ENCODE data around the gene IL17A. TPM values are rescaled to one million over a fixed set of nuclear protein-coding genes. Genes with fewer than 3 reads are reported as not detected.
"Not testable (repeated sequence)": the region's sequence is repeated elsewhere in the genome, so short reads cannot be mapped to it uniquely, and the experiment has no call there.

The IL17A gene
- total RNA-seq, 1 experiment from 2014 or later = not detected

- no peaks in the 10 kb centered on the region for H4K20me1 ChIP-seq (ENCODE audit: insufficient read depth)
- intact Hi-C loops (cut with micrococcal nuclease; ENCODE audit: unreplicated experiment) = no loop called here
- TF ChIP-seq EZH2 (IDR thresholded peaks at IDR 0.05; ENCODE audit: low read depth) = no peak
- TF ChIP-seq CTCF (conservative IDR thresholded peaks at IDR 0.05) = no peak
- H3K27me3 ChIP-seq (ENCODE audit: insufficient read depth, low read depth) = peaks cover 31% of the 10 kb centered on the region
- H3K4me1 ChIP-seq (replicated peaks; ENCODE audit: insufficient read depth) = no peaks in the 10 kb centered on the region
- no peak overlapping the region for H3K27ac ChIP-seq
- no peaks in the 10 kb centered on the region for H3K79me2 ChIP-seq (ENCODE audit: low read depth)
- H3K9me2 ChIP-seq (ENCODE audit: insufficient read depth) = no peaks in the 10 kb centered on the region
- H2AFZ ChIP-seq = no peak overlapping the region
- H3K36me3 ChIP-seq (ENCODE audit: low read depth) = no peaks in the 10 kb centered on the region
- ChIA-PET CTCF (no interaction called here), POLR2A (ENCODE audit: unreplicated experiment) (no interaction called here)
- H3K4me2 ChIP-seq = no peak overlapping the region
- no peaks in the 10 kb centered on the region for H3K9me3 ChIP-seq (ENCODE audit: insufficient read depth, low read depth)
- DNase-seq = no peak
- H3K4me3 ChIP-seq = no peak overlapping the region
- no peaks in the 10 kb centered on the region for H3F3A ChIP-seq (ENCODE audit: insufficient read depth, low read depth)
- no TSS peak for BruUV-seq (replicated peaks)
These were observed 5.6 kb downstream of the IL17A start for GRCh38 chr6:52191824-52192223.

DNA sequence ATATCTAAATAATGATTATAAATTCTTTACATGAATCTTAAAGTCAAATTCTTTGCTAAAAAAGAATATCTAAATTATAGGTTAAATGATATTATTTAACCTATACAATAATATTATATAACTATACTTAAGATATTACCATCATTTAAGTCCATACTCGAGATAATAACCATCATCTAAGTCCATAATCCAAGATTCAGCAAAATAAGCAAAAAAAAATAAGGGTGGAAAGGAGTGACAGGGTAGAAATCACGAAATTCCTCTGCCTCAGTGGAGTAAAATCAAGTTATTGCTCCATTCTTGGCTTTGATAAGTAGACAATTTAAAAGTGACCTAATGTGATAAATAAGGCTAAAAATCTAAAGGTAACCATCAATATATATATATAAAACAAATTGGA lies 9.7 kb downstream of the IL17A start:
- no peak for DNase-seq
- H3K4me1 ChIP-seq (replicated peaks; ENCODE audit: insufficient read depth) = no peaks in the 10 kb centered on the region
- H2AFZ ChIP-seq = no peak overlapping the region
- POLR2A ChIA-PET (ENCODE audit: unreplicated experiment) = no interaction called here
- no peaks in the 10 kb centered on the region for H3K36me3 ChIP-seq (ENCODE audit: low read depth)
- H3K9me3 ChIP-seq (ENCODE audit: insufficient read depth, low read depth) = no peaks in the 10 kb centered on the region
- H3K27ac ChIP-seq = no peak overlapping the region
- CTCF ChIA-PET = interaction anchor here (0.6 kb wide), 1 partner anchor 212 kb away, joined by 14 read pairs; no protein-coding TSS in a partner anchor
- no peaks in the 10 kb centered on the region for H3K79me2 ChIP-seq (ENCODE audit: low read depth)
- H3K4me2 ChIP-seq = no peak overlapping the region
- no peak for TF ChIP-seq EZH2 (IDR thresholded peaks at IDR 0.05; ENCODE audit: low read depth)
- TF ChIP-seq CTCF (conservative IDR thresholded peaks at IDR 0.05) = no peak
- no peak overlapping the region for H3K4me3 ChIP-seq
- peaks cover 3% of the 10 kb centered on the region; the same call in 1 of the 2 replicates for H3K27me3 ChIP-seq (ENCODE audit: insufficient read depth, low read depth)
- no TSS peak for BruUV-seq (replicated peaks)
- no peaks in the 10 kb centered on the region for H3K9me2 ChIP-seq (ENCODE audit: insufficient read depth)
- intact Hi-C loops (cut with micrococcal nuclease; ENCODE audit: unreplicated experiment) = no loop called here
- no peaks in the 10 kb centered on the region for H3F3A ChIP-seq (ENCODE audit: insufficient read depth, low read depth)
- H4K20me1 ChIP-seq (ENCODE audit: insufficient read depth) = no peaks in the 10 kb centered on the region

DNA sequence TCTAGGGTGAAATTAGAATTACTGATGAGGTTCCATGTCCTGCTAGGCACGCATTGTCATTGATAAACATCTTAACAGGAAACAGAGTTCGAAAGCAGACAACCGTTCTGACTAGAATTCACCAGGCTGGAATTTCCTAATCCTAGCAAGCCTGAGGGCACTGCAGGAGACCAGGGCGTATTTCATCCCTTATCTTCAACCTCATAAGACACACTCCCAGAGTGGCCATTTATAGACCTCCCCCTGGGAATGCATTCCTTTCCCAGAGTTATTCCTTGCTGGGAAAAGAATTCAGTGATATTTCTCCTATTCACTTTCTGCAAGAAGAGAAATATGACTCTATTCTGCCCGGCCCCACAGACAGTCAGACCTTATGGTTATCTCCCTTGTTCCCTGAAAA lies 13.9 kb downstream of the IL17A start:
- intact Hi-C loops (cut with micrococcal nuclease; ENCODE audit: unreplicated experiment); DNase-seq; H4K20me1 ChIP-seq (ENCODE audit: insufficient read depth); POLR2A ChIA-PET (ENCODE audit: unreplicated experiment); H3K9me3 ChIP-seq (ENCODE audit: insufficient read depth, low read depth); CTCF ChIA-PET; H3K36me3 ChIP-seq (ENCODE audit: low read depth); H3K4me3 ChIP-seq; H3K4me2 ChIP-seq; H3K4me1 ChIP-seq (replicated peaks; ENCODE audit: insufficient read depth); H3K79me2 ChIP-seq (ENCODE audit: low read depth); H3K9me2 ChIP-seq (ENCODE audit: insufficient read depth); H2AFZ ChIP-seq; H3F3A ChIP-seq (ENCODE audit: insufficient read depth, low read depth); H3K27ac ChIP-seq; BruUV-seq (replicated peaks): not testable (repeated sequence)
- peaks cover 23% of the 10 kb centered on the region for H3K27me3 ChIP-seq (ENCODE audit: insufficient read depth, low read depth)

DNA sequence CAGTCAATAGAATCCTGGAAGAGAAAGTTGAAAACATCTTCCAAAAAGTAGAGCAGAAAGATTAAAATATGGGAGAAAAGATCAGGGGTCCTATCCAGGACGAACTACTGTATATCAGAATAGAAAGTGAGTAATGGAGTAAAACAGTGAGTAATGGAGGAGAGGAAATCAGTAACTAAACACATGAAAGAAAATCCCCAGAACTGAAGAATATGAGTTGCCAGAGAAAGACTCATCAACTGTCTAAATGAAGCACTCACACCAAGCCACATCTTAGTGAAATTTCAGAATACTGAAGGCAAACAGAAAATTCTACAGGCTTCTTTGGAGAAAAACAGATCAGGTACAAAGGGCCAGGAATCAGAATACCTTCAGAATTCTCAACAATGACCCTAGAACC lies 14.9 kb downstream of the IL17A start:
- Histone ChIP-seq H3K4me1 (replicated peaks; ENCODE audit: insufficient read depth) (no peaks in the 10 kb centered on the region), H3K36me3 (ENCODE audit: low read depth) (no peaks in the 10 kb centered on the region), H3K9me3 (ENCODE audit: insufficient read depth, low read depth) (no peaks in the 10 kb centered on the region; the same call in 1 of the 2 replicates), H3K4me3 (no peak overlapping the region), H3K4me2 (no peak overlapping the region), H3K79me2 (ENCODE audit: low read depth) (no peaks in the 10 kb centered on the region), H3K27me3 (ENCODE audit: insufficient read depth, low read depth) (peaks cover 23% of the 10 kb centered on the region), H3F3A (ENCODE audit: insufficient read depth, low read depth) (no peaks in the 10 kb centered on the region), H2AFZ (no peak overlapping the region), H4K20me1 (ENCODE audit: insufficient read depth) (no peaks in the 10 kb centered on the region), H3K27ac (no peak overlapping the region), H3K9me2 (ENCODE audit: insufficient read depth) (no peaks in the 10 kb centered on the region)
- no peak for TF ChIP-seq EZH2 (IDR thresholded peaks at IDR 0.05; ENCODE audit: low read depth)
- no peak for TF ChIP-seq CTCF (conservative IDR thresholded peaks at IDR 0.05)
- ChIA-PET POLR2A (ENCODE audit: unreplicated experiment) (no interaction called here), CTCF (no interaction called here)
- intact Hi-C loops (cut with micrococcal nuclease; ENCODE audit: unreplicated experiment) = no loop called here
- no peak for DNase-seq
- no TSS peak for BruUV-seq (replicated peaks)
